Keratinocyte (primary cell): ENCODE data around the gene TTC3. TPM values are rescaled to one million over a fixed set of nuclear protein-coding genes. Genes with fewer than 3 reads are reported as not detected.

Experiments
- DNase-seq: peaks from one replicate; pipeline ENCODE4 v3.0.0-alpha.2; 2011; ENCODE audit warnings: low read depth, missing footprints, low spot score
- FAIRE-seq: peaks from 2 replicates; lab custom pipeline; 2011; peaks lifted over from hg19 to GRCh38; lab: Jason Lieb, UNC
- H2AFZ ChIP-seq: 2 replicates; pipeline ENCODE4 v1.6.0; 2012; ENCODE audit warnings: low read length, control low read depth, inconsistent platforms; ENCODE audit not compliant: control insufficient read depth
- H3K27ac ChIP-seq: 2 replicates; pipeline ENCODE4 v1.5.1; 2011; ENCODE audit warnings: low read length; ENCODE audit not compliant: control insufficient read depth, insufficient read depth
- H3K27me3 ChIP-seq: 3 replicates; pipeline ENCODE4 v1.6.0; 2011; ENCODE audit warnings: low read length; ENCODE audit not compliant: control insufficient read depth, insufficient read depth; ENCODE audit errors: extremely low read depth
- H3K36me3 ChIP-seq, 2 experiments: 2 replicates in 1 of 2; 3 replicates in 1 of 2; pipeline ENCODE4 v1.5.1; 2011; ENCODE audit warnings: low read length in 2 of 2, mild to moderate bottlenecking in 1 of 2; ENCODE audit not compliant: control insufficient read depth in 2 of 2, insufficient read depth in 2 of 2; ENCODE audit errors: extremely low read depth in 1 of 2
- H3K4me1 ChIP-seq: 3 replicates; pipeline ENCODE4 v1.5.1; 2011; ENCODE audit warnings: low read length; ENCODE audit not compliant: control insufficient read depth, insufficient read depth; ENCODE audit errors: extremely low read depth
- H3K4me2 ChIP-seq: 3 replicates; pipeline ENCODE4 v1.6.0; 2011; ENCODE audit warnings: low read depth, low read length; ENCODE audit not compliant: control insufficient read depth, insufficient read depth; ENCODE audit errors: extremely low read depth
- H3K4me3 ChIP-seq, 3 experiments: fragments of 200-600 bp in 1 of 3; sonication (generic) in 1 of 3; 2 replicates in 2 of 3; 3 replicates in 1 of 3; pipeline ENCODE4 v1.5.1; 2011 to 2016; ENCODE audit warnings: low read length in 3 of 3, mild to moderate bottlenecking in 3 of 3, control low read depth in 2 of 3, inconsistent platforms in 1 of 3, low read depth in 1 of 3, mixed read lengths in 1 of 3, mixed run types in 1 of 3, moderate library complexity in 1 of 3; ENCODE audit not compliant: control insufficient read depth in 2 of 3, insufficient read depth in 2 of 3; ENCODE audit errors: extremely low read depth in 1 of 3
- H3K79me2 ChIP-seq: 2 replicates; pipeline ENCODE4 v1.6.0; 2012; ENCODE audit warnings: low read length; ENCODE audit not compliant: control insufficient read depth, insufficient read depth
- H3K9ac ChIP-seq: 3 replicates; pipeline ENCODE4 v1.6.0; 2011; ENCODE audit warnings: low read length; ENCODE audit not compliant: control insufficient read depth, insufficient read depth; ENCODE audit errors: extremely low read depth
- H3K9me1 ChIP-seq: 3 replicates; pipeline ENCODE4 v1.6.0; 2011; ENCODE audit warnings: low read length; ENCODE audit not compliant: control insufficient read depth, insufficient read depth; ENCODE audit errors: extremely low read depth
- H3K9me3 ChIP-seq: 2 replicates; pipeline ENCODE4 v1.5.1; 2012; ENCODE audit warnings: low read depth, low read length; ENCODE audit not compliant: control insufficient read depth
- H4K20me1 ChIP-seq: 3 replicates; pipeline ENCODE4 v1.6.0; 2011; ENCODE audit warnings: low read length; ENCODE audit not compliant: control insufficient read depth, insufficient read depth; ENCODE audit errors: extremely low read depth
- CTCF ChIP-seq, 3 experiments: IDR thresholded peaks in 1 of 3; conservative IDR thresholded peaks in 1 of 3; optimal IDR thresholded peaks in 1 of 3; 2 replicates in 2 of 3; 3 replicates in 1 of 3; pipeline versions ENCODE3 to v1.5.1; 2011; ENCODE audit warnings: low read length in 3 of 3, mild to moderate bottlenecking in 3 of 3, moderate library complexity in 2 of 3, control low read depth in 1 of 3, inconsistent platforms in 1 of 3; ENCODE audit not compliant: insufficient read depth in 2 of 3; ENCODE audit errors: extremely low read depth in 1 of 3
- EZH2 ChIP-seq: IDR thresholded peaks from one replicate; pipeline ENCODE4 v1.6.1; 2012; ENCODE audit warnings: inconsistent platforms, mild to moderate bottlenecking, low read length, moderate library complexity
- dilution Hi-C: fragments of 300-500 bp; cut with MboI; formaldehyde crosslinking; loops from one replicate; pipeline ENCODE4 v1.7.0; 2020; ENCODE audit warnings: low sequenced_read_pairs; ENCODE audit not compliant: extremely low pct_ligation_motif_present
- polyA plus RNA-seq, 5 experiments: library from polyadenylated mRNA; depleted of rRNA in 3 of 5; stranded (reverse) in 3 of 5; stranded (forward) in 1 of 5; unstranded in 1 of 5; fragments of >200 nt; gene quantifications; 1 replicate in 1 of 5; 2 replicates in 3 of 5; 3 replicates in 1 of 5; pipeline versions ENCODE4 v1.2.1 to v1.2.3, GENCODE V29; 2011 to 2012; ENCODE audit warnings: missing spikeins in 2 of 5, low read depth in 1 of 5, low replicate concordance in 1 of 5

TTC3 gene
- polyA plus RNA-seq, 1 donor (not counting 4 experiments of a cell fraction or from before 2014, with no cell fraction given): 38.5 TPM

- H3K27me3 ChIP-seq: no peaks in the 10 kb centered on the region
- TF ChIP-seq CTCF (optimal IDR thresholded peaks at IDR 0.05 in 1 of 3, IDR thresholded peaks at IDR 0.05 in 1 of 3, conservative IDR thresholded peaks at IDR 0.05 in 1 of 3; ENCODE audit: extremely low read depth in 1 of 3, insufficient read depth in 2 of 3, low read length in 3 of 3) (no peak), EZH2 (no peak)
- no peaks in the 10 kb centered on the region for H3K79me2 ChIP-seq
- no peak overlapping the region for H3K27ac ChIP-seq
- peaks cover 2 to 4% of the 10 kb centered on the region in 2 experiments for H3K36me3 ChIP-seq
- DNase-seq: no peak
- no peaks in the 10 kb centered on the region for H4K20me1 ChIP-seq
- no peak overlapping the region for H3K4me3 ChIP-seq
- H3K9ac ChIP-seq: no peak overlapping the region
- no peaks in the 10 kb centered on the region for H3K9me1 ChIP-seq
- no peak overlapping the region for H2AFZ ChIP-seq
- H3K4me1 ChIP-seq: peaks cover 7% of the 10 kb centered on the region
- no peak for FAIRE-seq
- no peak overlapping the region for H3K4me2 ChIP-seq
- dilution Hi-C loops: no loop called here
- H3K9me3 ChIP-seq: no peaks in the 10 kb centered on the region
Measured at GRCh38 chr21:37207441-37208009, 134.5 kb downstream of the TTC3 start.

- Histone ChIP-seq H4K20me1 (no peaks in the 10 kb centered on the region), H3K9ac (no peak overlapping the region), H3K4me1 (peaks cover 7% of the 10 kb centered on the region), H3K4me3 (no peak overlapping the region), H3K36me3 (peaks cover 0 to under 1% of the 10 kb centered on the region in 2 experiments), H3K79me2 (no peaks in the 10 kb centered on the region), H3K27ac (no peak overlapping the region), H3K9me3 (no peaks in the 10 kb centered on the region), H2AFZ (no peak overlapping the region), H3K27me3 (no peaks in the 10 kb centered on the region), H3K9me1 (no peaks in the 10 kb centered on the region), H3K4me2 (no peak overlapping the region)
- dilution Hi-C loops: no loop called here
- DNase-seq (no peak), FAIRE-seq (no peak)
- TF ChIP-seq EZH2 (no peak), CTCF (optimal IDR thresholded peaks at IDR 0.05 in 1 of 3, IDR thresholded peaks at IDR 0.05 in 1 of 3, conservative IDR thresholded peaks at IDR 0.05 in 1 of 3; ENCODE audit: extremely low read depth in 1 of 3, insufficient read depth in 2 of 3, low read length in 3 of 3) (no peak)
Measured at GRCh38 chr21:37208056-37208721, 135.1 kb downstream of the TTC3 start.
